MM.1S (cell line): ENCODE measurements around the gene ROMO1.

ENCODE experiments used
- EZH2 ChIP-seq: fragments of 300-600 bp; sonication (generic); optimal IDR thresholded peaks from 2 replicates; pipeline ENCODE3; 2017; ENCODE audit warnings: low read depth, mild to moderate bottlenecking, antibody characterized with exemption, low read length, mixed read lengths
- EZH2phosphoT487 ChIP-seq: fragments of 300-600 bp; sonication (generic); IDR thresholded peaks from 2 replicates; pipeline ENCODE4 v1.6.1; 2018; ENCODE audit warnings: antibody characterized with exemption, low read length
- TF ChIP-seq, protein P1 (sequence below): fragments of 300-600 bp; sonication (generic); IDR thresholded peaks from 2 replicates; pipeline ENCODE4 v1.5.1; 2016; ENCODE audit warnings: antibody characterized with exemption, low read length, mixed read lengths

GRCh38 chr20:35729836-35730582 lies 30.8 kb downstream of the ROMO1 start:
- TF ChIP-seq, protein P1, sequence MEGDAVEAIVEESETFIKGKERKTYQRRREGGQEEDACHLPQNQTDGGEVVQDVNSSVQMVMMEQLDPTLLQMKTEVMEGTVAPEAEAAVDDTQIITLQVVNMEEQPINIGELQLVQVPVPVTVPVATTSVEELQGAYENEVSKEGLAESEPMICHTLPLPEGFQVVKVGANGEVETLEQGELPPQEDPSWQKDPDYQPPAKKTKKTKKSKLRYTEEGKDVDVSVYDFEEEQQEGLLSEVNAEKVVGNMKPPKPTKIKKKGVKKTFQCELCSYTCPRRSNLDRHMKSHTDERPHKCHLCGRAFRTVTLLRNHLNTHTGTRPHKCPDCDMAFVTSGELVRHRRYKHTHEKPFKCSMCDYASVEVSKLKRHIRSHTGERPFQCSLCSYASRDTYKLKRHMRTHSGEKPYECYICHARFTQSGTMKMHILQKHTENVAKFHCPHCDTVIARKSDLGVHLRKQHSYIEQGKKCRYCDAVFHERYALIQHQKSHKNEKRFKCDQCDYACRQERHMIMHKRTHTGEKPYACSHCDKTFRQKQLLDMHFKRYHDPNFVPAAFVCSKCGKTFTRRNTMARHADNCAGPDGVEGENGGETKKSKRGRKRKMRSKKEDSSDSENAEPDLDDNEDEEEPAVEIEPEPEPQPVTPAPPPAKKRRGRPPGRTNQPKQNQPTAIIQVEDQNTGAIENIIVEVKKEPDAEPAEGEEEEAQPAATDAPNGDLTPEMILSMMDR = no peak
- no peak for TF ChIP-seq EZH2
- TF ChIP-seq EZH2phosphoT487 = no peak
